AG10803 (cell line): ENCODE measurements around the gene SLC37A2.

Source experiments
- DNase-seq: peaks from one replicate; pipeline ENCODE4 v3.0.0; 2010; ENCODE audit warnings: low read depth
- H3K4me3 ChIP-seq: 2 replicates; pipeline ENCODE4 v1.5.1; 2011; ENCODE audit warnings: mild to moderate bottlenecking, low read length, control low read depth
- CTCF ChIP-seq: conservative IDR thresholded peaks from 2 replicates; pipeline ENCODE4 v1.5.1; 2011; ENCODE audit warnings: mild to moderate bottlenecking, low read length, control low read depth, inconsistent platforms

SLC37A2 gene

DNA sequence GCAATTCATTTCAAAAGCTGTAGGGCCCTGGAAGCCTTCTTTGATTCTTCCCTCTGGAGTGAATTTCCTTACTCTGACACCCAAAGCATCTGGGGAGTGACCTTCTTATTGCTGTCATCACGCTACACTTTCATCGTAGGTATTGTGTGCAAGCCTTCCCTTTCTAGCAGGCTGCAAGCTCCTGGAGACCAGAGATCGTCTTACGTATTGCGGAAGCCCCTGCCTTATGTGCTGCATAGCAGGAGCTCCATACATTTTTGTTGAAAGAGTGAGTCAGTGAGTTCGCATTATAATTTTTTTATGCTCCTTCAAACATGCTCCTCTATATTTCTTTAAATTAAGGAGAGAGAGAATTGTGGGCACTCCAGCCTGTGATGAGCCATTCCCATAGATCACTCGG is 69.5 kb downstream of the SLC37A2 start:
- DNase-seq = no peak
- no peak for TF ChIP-seq CTCF
- no peak overlapping the region for H3K4me3 ChIP-seq

DNA sequence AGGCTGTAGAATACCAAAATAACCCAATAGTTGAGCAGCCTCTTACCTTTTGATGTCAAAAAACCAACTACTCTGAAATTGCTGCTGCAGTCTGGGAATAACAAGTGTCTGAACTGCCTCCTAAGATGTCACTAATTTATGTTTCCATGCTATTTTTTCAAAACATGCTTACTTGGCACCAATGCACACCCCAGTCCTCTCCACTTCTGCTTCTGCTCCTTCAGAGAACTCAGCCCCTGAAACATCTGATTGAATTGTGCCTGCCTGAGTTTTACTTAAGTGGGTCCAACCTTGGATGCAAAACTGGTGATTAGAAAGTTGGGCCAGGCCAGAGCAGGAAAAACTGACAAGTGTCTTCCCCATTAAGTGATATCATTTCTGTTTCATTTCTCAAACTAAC is 72.9 kb downstream of the SLC37A2 start:
- no peak for DNase-seq
- H3K4me3 ChIP-seq = no peak overlapping the region
- TF ChIP-seq CTCF = no peak

- no peak overlapping the region for H3K4me3 ChIP-seq
- no peak for TF ChIP-seq CTCF
- DNase-seq = no peak
Measured at GRCh38 chr11:125138966-125139365, 75.9 kb downstream of the SLC37A2 start.

- no peak for DNase-seq
- no peak for TF ChIP-seq CTCF
- no peak overlapping the region for H3K4me3 ChIP-seq
Measured at GRCh38 chr11:125139778-125140177, 76.7 kb downstream of the SLC37A2 start.
